ENCODE measurements around the gene RRAS2.

- TF ChIP-seq CTCF (IDR thresholded peaks at IDR 0.05) (no peak), POLR2AphosphoS5 (IDR thresholded peaks at IDR 0.05) (no peak), POLR2A (IDR thresholded peaks at IDR 0.05) (no peak), EP300 (IDR thresholded peaks at IDR 0.05) (no peak)
Measured at GRCh38 chr11:14323118-14323676, 35.8 kb downstream of the RRAS2 start.
